GM12878 (cell line): Measurements from ENCODE around the gene ALG6.

Experiments
- BCL11A ChIP-seq: IDR thresholded peaks from 2 replicates; pipeline ENCODE4 v1.6.1; 2011; ENCODE audit warnings: low read depth, low read length
- EZH2 ChIP-seq: IDR thresholded peaks from 2 replicates; pipeline ENCODE4 v1.6.1; 2012; ENCODE audit warnings: low read depth, mild to moderate bottlenecking, control low read depth, inconsistent platforms, low read length, borderline replicate concordance; ENCODE audit not compliant: control insufficient read depth
- MAX ChIP-seq: IDR thresholded peaks from 2 replicates; pipeline ENCODE4 v1.6.1; 2012; ENCODE audit warnings: low read depth, low read length, improper control_type of control experiment
- MYC ChIP-seq: IDR thresholded peaks from 2 replicates; pipeline ENCODE4 v1.6.1; 2011; ENCODE audit warnings: mild to moderate bottlenecking, low read length, moderate library complexity, inconsistent platforms; ENCODE audit not compliant: insufficient read depth, insufficient replicate concordance, insufficient read length, severe bottlenecking
- NR2C2 ChIP-seq: IDR thresholded peaks from 2 replicates; pipeline ENCODE4 v1.6.1; 2011; ENCODE audit warnings: borderline replicate concordance, low read depth; ENCODE audit not compliant: control insufficient read depth, insufficient read length
- RAD21 ChIP-seq: IDR thresholded peaks from 2 replicates; pipeline ENCODE4 v1.6.1; 2011; ENCODE audit warnings: mild to moderate bottlenecking, low read depth, low read length, moderate library complexity; ENCODE audit not compliant: insufficient read depth
- STAT3 ChIP-seq: IDR thresholded peaks from 2 replicates; pipeline ENCODE4 v1.6.1; 2011; ENCODE audit warnings: low read depth, low read length, improper control_type of control experiment
- TAF1 ChIP-seq: IDR thresholded peaks from 2 replicates; pipeline ENCODE4 v1.6.1; 2011; ENCODE audit warnings: mild to moderate bottlenecking, low read depth, low read length, borderline replicate concordance
- TF ChIP-seq, protein P1 (sequence below), 3 experiments: IDR thresholded peaks in 2 of 3; conservative IDR thresholded peaks in 1 of 3; 2 replicates each; pipeline ENCODE4 v1.5.1; 2011; ENCODE audit warnings: low read depth in 3 of 3, low read length in 3 of 3, mild to moderate bottlenecking in 3 of 3, control low read depth in 2 of 3, moderate library complexity in 2 of 3, inconsistent platforms in 1 of 3, mixed read lengths in 1 of 3; ENCODE audit not compliant: control insufficient read depth in 2 of 3, insufficient read depth in 1 of 3; ENCODE audit errors: extremely low read depth in 1 of 3
- TF ChIP-seq, protein P2 (sequence below): fragments of 450-650 bp; formaldehyde crosslinking; IDR thresholded peaks from 2 replicates; pipeline ENCODE4 v1.4.0; 2022; ENCODE audit warnings: mild to moderate bottlenecking, moderate library complexity

- TF ChIP-seq MAX: no peak
- TF ChIP-seq, protein P1, sequence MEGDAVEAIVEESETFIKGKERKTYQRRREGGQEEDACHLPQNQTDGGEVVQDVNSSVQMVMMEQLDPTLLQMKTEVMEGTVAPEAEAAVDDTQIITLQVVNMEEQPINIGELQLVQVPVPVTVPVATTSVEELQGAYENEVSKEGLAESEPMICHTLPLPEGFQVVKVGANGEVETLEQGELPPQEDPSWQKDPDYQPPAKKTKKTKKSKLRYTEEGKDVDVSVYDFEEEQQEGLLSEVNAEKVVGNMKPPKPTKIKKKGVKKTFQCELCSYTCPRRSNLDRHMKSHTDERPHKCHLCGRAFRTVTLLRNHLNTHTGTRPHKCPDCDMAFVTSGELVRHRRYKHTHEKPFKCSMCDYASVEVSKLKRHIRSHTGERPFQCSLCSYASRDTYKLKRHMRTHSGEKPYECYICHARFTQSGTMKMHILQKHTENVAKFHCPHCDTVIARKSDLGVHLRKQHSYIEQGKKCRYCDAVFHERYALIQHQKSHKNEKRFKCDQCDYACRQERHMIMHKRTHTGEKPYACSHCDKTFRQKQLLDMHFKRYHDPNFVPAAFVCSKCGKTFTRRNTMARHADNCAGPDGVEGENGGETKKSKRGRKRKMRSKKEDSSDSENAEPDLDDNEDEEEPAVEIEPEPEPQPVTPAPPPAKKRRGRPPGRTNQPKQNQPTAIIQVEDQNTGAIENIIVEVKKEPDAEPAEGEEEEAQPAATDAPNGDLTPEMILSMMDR (IDR thresholded peaks at IDR 0.05 in 2 of 3, conservative IDR thresholded peaks at IDR 0.05 in 1 of 3; ENCODE audit: control insufficient read depth in 2 of 3, extremely low read depth in 1 of 3, insufficient read depth in 1 of 3, low read depth in 3 of 3, low read length in 3 of 3): no peak
- TF ChIP-seq EZH2: no peak
- TF ChIP-seq RAD21: no peak
- no peak for TF ChIP-seq MYC
- no peak for TF ChIP-seq NR2C2
- no peak for TF ChIP-seq TAF1
- no peak for TF ChIP-seq BCL11A
- TF ChIP-seq STAT3: no peak
- TF ChIP-seq, protein P2, sequence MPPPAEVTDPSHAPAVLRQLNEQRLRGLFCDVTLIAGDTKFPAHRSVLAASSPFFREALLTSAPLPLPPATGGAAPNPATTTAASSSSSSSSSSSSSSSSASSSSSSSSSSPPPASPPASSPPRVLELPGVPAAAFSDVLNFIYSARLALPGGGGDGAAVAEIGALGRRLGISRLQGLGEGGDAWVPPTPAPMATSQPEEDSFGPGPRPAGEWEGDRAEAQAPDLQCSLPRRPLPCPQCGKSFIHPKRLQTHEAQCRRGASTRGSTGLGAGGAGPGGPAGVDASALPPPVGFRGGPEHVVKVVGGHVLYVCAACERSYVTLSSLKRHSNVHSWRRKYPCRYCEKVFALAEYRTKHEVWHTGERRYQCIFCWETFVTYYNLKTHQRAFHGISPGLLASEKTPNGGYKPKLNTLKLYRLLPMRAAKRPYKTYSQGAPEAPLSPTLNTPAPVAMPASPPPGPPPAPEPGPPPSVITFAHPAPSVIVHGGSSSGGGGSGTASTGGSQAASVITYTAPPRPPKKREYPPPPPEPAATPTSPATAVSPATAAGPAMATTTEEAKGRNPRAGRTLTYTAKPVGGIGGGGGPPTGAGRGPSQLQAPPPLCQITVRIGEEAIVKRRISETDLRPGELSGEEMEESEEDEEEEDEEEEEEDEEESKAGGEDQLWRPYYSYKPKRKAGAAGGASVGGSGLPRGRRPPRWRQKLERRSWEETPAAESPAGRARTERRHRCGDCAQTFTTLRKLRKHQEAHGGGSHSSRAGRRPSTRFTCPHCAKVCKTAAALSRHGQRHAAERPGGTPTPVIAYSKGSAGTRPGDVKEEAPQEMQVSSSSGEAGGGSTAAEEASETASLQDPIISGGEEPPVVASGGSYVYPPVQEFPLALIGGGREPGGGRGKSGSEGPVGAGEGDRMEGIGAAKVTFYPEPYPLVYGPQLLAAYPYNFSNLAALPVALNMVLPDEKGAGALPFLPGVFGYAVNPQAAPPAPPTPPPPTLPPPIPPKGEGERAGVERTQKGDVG (CRISPR knock-in tag): no peak
These were observed 108.3 kb downstream of the ALG6 start for GRCh38 chr1:63475761-63476160.
